GM12878 (cell line): ENCODE data around the gene CNOT11.
A peak's percentile ranks its signal among the peaks of the same experiment; 100 is the strongest.

Experiments used
- EGR1 ChIP-seq, 2 experiments: IDR thresholded peaks; 1 replicate in 1 of 2; 2 replicates in 1 of 2; pipeline ENCODE4 v1.6.1; 2011 to 2012; ENCODE audit warnings: low read depth in 2 of 2, low read length in 2 of 2, borderline replicate concordance in 1 of 2, mild to moderate bottlenecking in 1 of 2, moderate library complexity in 1 of 2
- JUND ChIP-seq: IDR thresholded peaks from 2 replicates; pipeline ENCODE4 v1.6.1; 2012; ENCODE audit warnings: low read depth, mild to moderate bottlenecking, low read length, improper control_type of control experiment, moderate library complexity
- POLR2AphosphoS5 ChIP-seq: IDR thresholded peaks from 2 replicates; pipeline ENCODE4 v1.6.1; 2011; ENCODE audit warnings: mild to moderate bottlenecking, low read length, inconsistent platforms
- TCF12 ChIP-seq: IDR thresholded peaks from 2 replicates; pipeline ENCODE4 v1.6.1; 2011; ENCODE audit warnings: low read depth, mild to moderate bottlenecking, low read length
- TF ChIP-seq, protein P1 (sequence below), 3 experiments: IDR thresholded peaks in 2 of 3; conservative IDR thresholded peaks in 1 of 3; 2 replicates each; pipeline ENCODE4 v1.5.1; 2011; ENCODE audit warnings: low read depth in 3 of 3, low read length in 3 of 3, mild to moderate bottlenecking in 3 of 3, control low read depth in 2 of 3, moderate library complexity in 2 of 3, inconsistent platforms in 1 of 3, mixed read lengths in 1 of 3; ENCODE audit not compliant: control insufficient read depth in 2 of 3, insufficient read depth in 1 of 3; ENCODE audit errors: extremely low read depth in 1 of 3
- TF ChIP-seq, protein P2 (sequence below): IDR thresholded peaks from 2 replicates; pipeline ENCODE4 v1.6.1; 2012; ENCODE audit warnings: low read depth, low read length, improper control_type of control experiment
- TF ChIP-seq, protein P3 (sequence below): fragments of 150-350 bp; IDR thresholded peaks from 2 replicates; pipeline ENCODE4 v1.6.1; 2016; ENCODE audit warnings: low read depth, low read length

DNA sequence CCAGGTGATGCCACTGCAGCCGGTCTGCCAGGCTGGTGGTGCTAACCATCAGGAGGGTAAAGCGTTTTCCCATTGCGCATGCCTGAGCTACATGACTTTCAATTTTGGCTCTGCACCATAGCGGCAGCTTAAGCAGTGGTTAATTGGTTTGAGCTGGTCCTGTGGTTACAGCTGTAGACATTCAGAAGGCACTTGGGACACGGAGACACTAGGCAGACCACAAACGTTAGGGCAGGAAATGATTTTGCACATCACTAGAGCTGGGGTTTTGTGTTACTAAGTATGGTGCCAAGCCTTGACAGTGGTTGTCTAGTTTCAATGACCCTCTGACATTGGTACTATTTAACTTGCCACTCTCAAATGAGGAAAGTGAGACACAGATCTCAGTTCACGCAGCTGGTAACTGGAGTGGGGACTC, 28.9 kb upstream of the CNOT11 start:
- TF ChIP-seq TCF12 = peak; percentile 90
- no peak for TF ChIP-seq JUND
- TF ChIP-seq, protein P1, sequence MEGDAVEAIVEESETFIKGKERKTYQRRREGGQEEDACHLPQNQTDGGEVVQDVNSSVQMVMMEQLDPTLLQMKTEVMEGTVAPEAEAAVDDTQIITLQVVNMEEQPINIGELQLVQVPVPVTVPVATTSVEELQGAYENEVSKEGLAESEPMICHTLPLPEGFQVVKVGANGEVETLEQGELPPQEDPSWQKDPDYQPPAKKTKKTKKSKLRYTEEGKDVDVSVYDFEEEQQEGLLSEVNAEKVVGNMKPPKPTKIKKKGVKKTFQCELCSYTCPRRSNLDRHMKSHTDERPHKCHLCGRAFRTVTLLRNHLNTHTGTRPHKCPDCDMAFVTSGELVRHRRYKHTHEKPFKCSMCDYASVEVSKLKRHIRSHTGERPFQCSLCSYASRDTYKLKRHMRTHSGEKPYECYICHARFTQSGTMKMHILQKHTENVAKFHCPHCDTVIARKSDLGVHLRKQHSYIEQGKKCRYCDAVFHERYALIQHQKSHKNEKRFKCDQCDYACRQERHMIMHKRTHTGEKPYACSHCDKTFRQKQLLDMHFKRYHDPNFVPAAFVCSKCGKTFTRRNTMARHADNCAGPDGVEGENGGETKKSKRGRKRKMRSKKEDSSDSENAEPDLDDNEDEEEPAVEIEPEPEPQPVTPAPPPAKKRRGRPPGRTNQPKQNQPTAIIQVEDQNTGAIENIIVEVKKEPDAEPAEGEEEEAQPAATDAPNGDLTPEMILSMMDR (IDR thresholded peaks at IDR 0.05 in 2 of 3, conservative IDR thresholded peaks at IDR 0.05 in 1 of 3; ENCODE audit: control insufficient read depth in 2 of 3, extremely low read depth in 1 of 3, insufficient read depth in 1 of 3, low read depth in 3 of 3, low read length in 3 of 3) = no peak
- TF ChIP-seq, protein P2, sequence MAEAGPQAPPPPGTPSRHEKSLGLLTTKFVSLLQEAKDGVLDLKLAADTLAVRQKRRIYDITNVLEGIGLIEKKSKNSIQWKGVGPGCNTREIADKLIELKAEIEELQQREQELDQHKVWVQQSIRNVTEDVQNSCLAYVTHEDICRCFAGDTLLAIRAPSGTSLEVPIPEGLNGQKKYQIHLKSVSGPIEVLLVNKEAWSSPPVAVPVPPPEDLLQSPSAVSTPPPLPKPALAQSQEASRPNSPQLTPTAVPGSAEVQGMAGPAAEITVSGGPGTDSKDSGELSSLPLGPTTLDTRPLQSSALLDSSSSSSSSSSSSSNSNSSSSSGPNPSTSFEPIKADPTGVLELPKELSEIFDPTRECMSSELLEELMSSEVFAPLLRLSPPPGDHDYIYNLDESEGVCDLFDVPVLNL = no peak
- TF ChIP-seq, protein P3, sequence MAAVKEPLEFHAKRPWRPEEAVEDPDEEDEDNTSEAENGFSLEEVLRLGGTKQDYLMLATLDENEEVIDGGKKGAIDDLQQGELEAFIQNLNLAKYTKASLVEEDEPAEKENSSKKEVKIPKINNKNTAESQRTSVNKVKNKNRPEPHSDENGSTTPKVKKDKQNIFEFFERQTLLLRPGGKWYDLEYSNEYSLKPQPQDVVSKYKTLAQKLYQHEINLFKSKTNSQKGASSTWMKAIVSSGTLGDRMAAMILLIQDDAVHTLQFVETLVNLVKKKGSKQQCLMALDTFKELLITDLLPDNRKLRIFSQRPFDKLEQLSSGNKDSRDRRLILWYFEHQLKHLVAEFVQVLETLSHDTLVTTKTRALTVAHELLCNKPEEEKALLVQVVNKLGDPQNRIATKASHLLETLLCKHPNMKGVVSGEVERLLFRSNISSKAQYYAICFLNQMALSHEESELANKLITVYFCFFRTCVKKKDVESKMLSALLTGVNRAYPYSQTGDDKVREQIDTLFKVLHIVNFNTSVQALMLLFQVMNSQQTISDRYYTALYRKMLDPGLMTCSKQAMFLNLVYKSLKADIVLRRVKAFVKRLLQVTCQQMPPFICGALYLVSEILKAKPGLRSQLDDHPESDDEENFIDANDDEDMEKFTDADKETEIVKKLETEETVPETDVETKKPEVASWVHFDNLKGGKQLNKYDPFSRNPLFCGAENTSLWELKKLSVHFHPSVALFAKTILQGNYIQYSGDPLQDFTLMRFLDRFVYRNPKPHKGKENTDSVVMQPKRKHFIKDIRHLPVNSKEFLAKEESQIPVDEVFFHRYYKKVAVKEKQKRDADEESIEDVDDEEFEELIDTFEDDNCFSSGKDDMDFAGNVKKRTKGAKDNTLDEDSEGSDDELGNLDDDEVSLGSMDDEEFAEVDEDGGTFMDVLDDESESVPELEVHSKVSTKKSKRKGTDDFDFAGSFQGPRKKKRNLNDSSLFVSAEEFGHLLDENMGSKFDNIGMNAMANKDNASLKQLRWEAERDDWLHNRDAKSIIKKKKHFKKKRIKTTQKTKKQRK = no peak
- TF ChIP-seq POLR2AphosphoS5 = no peak
- no peak for TF ChIP-seq EGR1 (IDR thresholded peaks at IDR 0.05; ENCODE audit: borderline replicate concordance in 1 of 2, low read depth in 2 of 2, low read length in 2 of 2)
